NCI-H82 treated with DMSO at 0.1 percent for 48 hours (cell line): Measurements from ENCODE around the gene STARD10.
A peak's percentile ranks its signal among the peaks of the same experiment; 100 is the strongest.
"Not testable (repeated sequence)": the region's sequence is repeated elsewhere in the genome, so short reads cannot be mapped to it uniquely, and the experiment has no call there.

ENCODE experiments used
- DNase-seq: peaks from one replicate; lab custom pipeline; 2025; ENCODE audit not compliant: unreplicated experiment; lab: John Stamatoyannopoulos, UW

The STARD10 gene

DNA sequence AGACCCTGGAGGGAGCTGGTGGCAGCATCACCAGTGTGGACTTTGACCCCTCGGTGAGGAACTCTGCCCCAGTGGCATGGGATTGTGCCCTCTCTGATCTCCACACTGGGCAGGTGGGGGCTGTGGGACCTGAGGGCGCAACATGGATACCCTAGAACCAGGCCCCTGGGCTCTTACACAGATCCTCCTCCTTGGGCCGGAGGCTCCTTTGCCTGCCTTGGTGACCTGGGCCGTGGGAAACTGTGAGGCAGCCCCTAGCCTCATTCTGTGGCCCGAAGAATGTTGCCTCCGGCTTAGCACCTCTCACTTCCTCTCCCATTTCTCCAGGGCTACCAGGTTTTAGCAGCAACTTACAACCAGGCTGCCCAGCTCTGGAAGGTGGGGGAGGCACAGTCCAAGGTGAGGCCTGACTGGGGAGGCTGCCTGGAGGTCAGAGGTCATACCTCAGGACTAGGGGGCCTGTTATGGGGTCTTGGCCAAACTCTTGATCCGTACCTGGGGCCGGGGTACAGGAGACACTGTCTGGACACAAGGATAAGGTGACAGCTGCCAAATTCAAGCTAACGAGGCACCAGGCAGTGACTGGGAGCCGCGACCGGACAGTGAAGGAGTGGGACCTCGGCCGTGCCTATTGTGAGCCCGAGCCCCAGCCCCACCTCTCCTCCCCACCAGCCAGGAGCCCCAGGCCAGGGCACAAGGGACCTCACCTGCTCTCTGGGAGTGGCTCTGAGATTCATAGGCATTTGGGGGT is 32.5 kb upstream of the STARD10 start:
- DNase-seq, result no peak

DNA sequence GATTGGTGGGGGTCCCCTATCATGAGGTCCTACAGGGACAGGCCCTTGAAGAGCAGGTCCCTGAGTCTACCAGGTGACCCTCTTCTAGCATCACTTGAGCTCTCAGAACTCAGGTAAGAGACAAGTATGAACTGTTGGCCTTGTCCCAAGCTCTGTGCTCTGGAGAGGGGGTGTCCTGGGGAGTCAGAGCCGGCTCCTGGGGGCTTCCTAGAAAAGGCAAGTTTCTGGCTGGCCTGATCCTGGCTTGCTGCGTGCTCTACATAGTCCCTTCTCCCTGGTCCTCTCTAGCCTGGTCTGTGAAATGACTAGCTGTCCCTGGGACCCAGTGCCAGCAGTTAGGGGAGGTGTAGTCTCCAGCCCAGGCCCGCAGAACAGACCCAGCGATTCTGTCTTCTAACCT is 31.8 kb upstream of the STARD10 start:
- no peak for DNase-seq

DNA sequence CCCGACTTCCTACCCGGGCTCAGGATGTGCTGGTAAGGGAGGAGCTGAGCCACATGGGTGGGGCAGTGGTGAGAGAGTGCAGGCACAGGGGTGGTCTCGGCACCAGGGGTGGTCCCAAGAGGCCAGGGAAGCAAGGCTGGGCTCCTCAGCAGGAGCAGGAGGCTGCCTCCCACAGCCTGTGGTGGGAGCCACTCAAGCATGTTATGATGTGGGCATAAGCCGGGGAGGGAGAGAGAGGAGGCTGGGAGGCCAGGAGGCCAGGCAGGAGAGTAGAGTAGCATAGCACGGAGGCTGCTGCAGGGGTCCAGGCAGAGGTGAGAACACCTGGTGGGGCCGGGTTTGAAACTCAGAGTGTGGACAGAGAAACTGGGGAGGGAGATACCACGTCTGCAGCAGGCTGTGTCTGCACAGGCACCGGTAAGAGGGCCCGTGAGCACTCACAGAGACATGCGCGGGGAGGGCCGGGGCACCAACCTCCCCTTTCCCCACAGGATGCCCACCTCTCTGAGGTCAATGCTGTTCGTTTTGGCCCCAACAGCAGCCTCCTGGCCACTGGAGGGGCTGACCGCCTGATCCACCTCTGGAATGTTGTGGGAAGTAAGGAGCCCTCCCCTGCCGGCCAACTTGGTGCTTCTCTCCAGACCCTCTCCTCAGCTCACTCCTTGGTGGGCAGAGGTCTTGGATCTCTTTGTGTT is 31.1 kb upstream of the STARD10 start:
- DNase-seq, result no peak

DNA sequence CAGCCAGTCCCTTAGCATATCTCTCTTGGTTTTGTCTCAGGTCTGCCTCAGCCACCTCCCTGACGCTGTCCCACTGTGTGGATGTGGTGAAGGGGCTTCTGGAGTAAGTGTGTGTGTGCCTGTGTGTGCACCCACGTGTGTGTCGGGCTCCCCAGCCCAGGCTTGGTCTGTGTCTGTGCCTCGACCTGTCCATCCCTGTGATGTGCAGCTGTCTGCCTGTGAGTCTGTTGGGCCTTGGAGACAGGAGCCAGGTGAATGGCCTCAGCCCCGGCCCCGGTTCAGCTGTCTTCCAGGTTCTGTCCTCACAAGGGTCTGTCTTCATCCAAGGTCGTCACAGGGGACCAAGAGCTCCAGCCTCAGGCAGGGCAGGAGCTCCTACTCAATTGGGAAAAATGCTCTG is 30.2 kb upstream of the STARD10 start:
- DNase-seq, result no peak

DNA sequence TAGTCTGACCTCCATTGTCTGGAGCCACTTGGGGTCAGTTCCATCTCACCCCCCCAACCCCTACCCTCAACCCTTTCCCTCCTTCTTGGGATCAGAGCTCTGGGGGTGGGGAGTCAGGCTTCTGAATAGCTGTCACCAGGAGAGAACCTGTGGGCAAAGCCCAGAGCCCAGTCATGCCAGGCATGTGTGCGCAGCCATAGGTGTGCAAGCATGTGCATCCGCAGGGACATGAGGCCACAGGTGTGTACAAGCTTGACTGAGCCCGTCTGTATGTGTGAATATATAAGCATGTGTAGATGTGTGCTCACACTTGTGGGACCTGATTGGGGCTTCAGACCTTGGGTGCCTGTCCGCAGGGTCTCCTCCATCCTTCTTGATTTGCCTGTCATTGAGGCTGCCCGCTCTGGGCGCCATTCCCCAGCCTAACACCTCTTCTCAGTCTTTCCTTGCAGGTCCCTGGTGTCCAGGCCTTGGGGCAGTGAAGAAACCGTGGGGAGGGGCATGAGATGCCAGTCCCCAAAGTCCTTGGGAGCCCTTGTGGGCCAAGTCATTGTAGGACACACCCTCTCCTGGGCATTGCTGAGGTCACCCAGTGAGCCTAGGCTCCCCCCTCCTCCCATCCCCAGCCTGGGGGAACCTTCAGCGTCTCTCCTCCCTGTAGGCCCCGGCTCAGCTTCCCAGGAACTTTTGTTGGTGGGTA is 29.4 kb upstream of the STARD10 start:
- no peak for DNase-seq

DNA sequence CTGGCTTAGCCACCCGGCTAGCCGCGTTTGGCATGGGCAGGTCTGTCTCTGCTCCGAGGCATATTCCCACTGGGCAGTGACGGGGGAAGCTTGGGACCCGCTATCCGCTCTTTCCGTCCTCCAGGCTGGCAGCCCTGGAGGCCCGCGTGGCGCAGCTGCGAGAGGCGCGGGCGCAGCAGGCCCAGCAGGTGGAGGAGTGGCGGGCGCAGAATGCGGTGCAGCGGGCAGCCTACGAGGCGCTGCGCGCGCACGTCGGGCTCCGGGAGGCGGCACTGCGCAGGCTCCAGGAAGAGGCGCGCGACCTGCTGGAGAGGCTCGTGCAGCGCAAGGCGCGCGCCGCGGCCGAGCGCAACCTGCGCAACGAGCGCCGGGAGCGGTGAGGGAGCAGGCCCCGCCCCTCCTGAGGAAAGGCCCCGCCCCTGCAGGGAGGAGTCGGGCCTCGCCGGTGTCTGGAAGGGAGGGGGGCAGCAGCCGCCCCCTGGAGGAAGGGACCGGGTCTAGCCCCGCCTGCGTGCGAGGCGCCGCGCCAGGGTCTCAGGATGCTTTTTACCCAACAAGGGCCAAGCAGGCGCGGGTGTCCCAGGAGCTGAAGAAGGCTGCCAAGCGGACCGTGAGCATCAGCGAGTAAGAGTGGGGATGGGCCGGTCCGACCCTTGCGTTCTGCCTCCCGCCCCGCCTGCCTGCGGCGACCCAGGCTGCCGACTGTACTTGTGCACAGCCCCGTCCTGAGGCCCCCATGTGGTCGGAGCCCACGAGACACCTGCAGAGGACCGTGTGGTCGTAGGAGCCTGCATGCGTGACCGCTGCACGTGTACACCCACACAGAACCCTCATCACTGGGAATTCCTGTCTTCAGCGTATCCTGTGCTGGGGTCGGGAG is 28.3 kb upstream of the STARD10 start:
- DNase-seq, result peak; percentile 74

DNA sequence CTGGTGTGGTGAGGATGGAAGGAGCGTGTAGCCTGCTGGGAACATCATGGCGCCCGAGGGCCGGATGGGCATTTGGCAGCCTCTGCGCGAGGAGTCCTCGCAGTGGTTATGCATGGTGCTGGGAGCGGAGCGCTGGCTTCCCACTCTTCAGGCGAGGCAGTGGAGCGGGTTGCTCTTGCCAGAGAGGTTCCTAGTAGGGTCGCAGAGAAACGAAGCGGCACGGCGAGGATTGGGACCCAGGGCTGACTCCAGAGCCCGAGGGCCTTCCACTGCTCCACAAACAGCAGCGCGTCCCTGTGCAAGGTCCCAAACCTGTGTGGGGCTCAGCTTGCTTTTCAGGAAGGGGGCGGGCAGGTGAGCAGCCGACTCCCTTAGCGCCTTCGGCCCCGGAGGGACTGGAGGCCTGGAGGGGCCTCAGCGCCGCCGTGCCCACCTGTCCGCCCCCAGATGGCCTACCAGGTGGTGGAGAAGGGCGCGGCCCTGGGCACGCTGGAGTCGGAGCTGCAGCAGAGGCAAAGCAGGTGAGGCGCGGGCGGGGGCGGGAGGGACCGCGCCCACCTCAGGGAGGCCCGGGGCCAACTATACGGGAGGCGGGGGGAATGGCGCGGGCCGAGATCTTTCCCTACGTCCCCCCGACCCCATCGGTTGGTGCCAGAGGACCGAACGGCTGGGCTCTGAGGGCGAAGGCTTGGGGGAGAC is 27.5 kb upstream of the STARD10 start:
- no peak for DNase-seq

DNA sequence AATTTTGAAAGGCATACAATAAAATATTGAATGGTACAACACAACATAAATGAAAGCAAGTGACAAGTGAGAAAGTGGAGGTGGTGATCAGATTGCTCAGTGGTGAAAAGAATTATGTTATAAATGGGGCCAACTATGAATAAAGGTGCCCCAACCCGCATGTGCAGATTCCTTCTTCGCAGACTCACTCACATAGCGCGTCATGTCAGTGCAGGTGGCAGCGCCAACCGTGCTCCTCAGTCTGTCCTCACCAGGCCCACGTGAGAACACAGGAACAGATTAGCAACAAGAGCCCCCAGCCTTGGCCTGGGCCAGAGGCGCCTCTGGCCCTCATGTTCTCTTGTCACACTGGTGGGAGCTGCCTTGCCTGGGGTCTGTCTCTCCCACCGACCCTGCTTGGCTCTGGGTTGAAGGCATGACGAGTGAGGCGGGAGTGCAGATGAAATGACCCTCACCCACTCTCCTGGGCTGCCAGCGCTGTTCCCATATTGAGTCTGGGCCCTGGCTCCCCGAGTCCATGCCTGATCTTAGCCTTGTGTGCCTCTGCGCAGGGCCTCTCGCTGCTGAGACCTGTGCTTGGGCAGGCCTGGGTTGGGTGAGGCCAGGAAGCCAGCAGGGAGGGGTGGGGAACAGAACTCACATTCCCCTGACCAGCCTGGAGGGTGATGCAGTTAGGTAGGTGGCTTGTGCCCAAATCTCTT is 26.7 kb upstream of the STARD10 start:
- no peak for DNase-seq

DNA sequence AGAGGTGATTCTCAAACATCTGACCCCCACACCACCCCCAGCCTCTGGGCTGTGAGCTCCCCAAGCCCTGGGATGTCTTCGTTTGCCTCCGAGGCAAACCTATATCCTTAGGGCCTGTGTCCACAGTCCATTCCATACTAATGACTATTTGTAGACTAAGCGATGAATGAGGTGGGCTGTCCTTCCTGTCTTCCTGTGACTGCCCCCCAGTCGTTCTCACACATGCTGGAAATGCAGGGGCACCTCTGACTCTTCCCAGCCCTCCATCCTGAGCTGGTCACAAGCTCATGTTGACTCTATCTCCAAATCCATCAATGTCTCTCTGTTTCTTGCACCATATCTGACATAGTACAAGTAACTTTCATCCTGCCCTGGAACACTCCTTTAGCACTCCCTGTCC is 25.1 kb upstream of the STARD10 start:
- DNase-seq, result no peak

DNA sequence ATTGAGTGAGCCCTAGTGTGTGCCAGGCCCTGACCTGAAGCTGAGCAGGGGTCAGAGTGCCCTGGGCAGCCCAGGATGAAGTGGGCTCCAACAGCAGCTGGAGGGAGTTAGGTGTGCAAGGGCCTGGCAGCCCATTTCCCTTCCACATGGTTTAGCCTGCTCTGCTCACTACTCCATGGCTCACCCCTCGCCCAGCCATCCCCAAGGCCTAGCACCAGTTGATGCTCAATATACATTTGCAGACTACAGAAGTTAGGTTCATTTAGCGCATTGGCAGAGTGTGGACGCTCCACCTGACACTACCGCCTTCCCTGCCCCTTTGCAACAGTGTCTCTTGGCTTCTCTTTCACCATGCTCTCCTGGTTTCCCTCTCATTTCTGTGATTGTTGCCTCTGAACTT is 24.1 kb upstream of the STARD10 start:
- DNase-seq, result no peak

DNA sequence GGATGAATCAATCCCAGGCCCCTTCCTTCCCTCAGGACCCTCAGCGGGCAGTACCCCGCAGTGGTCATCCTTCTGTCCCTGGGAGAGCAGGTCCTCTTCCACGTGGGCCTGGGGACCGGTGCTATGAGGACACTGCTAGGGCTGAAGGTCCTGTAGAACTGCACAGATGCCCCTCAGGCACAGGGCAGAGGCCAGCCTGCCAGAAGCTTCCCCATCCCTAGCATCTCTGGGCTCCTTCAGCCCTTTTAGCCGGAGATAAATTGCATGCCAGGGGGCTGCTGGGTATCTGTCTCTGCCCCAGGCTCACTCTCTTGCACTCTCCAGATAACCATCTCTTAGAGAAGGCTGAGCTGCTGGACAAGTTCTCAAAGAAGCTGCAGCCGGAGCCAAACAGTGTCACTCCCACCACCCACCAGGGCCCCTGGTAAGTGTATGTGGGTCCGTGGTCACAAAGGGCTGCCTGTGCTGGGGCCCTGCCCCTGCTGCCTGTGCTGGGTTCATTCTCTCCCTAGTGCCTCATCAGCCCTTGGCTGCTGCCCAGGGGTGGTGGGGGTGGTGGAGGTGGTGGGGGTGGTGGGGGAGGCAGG is 22.6 kb upstream of the STARD10 start:
- DNase-seq, result no peak

DNA sequence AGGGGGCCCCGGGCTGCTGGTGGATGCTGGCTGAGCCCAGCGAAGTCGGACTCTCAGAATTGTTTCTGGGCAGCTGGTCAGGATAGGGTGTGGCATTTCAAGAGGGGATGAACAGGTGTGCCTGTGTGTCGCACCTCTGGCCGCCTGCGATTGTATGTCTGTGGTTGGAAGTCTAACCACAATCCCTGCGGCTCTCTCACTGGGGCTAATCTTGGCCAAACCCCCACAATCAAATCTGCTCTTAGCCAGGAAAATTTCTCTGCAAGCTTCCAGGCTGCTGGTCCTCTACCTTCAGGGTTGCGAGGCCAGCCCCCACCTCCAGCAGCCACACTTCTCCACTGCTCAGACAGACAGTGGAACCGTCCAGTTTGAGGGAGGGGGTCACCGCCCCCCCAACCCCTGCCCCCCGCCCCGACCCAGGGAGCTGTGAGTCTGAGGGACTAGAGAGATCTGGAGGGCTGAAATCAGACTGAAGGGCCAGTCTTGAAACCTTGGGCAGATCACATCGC is 21.3 kb upstream of the STARD10 start:
- no peak for DNase-seq

DNA sequence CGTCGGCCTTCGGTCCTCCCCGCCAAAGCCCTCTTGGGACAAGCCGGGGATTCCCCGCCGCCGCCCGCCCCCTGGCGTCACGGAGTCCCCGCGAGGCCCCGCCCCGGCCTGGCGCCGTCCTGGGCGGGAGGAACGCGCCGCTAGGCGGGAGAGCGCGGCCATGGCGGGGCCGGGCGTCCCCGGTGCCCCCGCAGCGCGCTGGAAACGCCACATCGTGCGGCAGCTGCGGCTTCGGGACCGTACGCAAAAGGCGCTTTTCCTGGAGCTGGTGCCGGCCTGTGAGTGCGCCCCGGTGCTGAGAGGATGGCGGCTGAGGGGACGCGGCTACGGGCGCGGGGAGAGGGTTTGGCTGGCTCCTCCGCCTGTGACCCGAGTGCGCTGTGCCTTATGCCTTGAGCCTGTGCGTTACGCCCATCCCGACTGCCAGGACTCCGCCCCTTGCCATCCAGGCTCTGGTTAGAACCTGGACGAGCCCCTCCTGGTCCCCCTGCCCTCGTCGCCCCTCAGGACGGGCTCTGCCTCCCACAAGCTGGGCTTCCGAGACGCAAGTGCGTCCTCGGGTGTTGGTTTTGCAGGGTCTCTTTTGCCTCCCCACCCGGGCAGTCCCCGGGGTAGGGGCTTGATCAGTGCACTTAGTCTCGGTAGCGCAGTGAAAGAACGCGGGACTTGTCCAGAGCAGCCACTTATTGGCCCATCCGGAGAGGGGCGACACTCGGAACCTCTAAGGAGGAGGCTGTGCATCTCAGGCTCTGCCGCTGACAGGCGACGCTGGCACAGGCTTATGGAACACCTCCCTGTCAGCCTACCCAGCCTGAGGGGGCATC is 20.7 kb upstream of the STARD10 start, which contains the start of gene ATG16L2:
Gene ATG16L2, plus strand, starts transcription at position 126 of the 824 bp plus-strand sequence. Its CDS starts 35 bp downstream, at position 161.
- peak; percentile 37 for DNase-seq

DNA sequence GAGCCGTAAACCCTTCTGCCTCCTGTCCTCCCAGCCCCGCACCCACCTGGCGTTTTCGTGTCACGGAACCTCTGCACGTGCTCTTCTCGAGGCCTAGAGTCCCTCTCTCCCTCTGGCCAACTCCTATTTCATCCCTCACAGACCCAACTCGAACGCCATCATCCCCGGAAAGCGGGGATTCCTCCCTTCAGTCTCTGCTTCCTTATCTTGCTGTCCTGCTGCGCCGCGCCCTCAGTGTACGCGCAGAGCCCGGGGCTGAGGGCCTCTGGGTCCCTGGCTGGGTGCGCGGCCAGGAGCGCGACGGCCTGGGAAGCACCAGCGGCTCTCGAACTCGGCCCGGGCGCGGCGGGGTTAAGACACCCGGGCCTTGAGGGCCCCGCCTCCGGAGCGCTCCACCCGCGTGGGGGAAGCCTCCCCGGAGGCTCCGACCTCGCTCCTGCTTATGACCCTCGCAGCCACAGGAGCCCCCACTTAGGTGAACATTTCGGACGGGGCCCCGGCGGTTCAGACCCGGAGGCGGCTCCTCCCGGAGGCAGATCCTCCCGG is 20.0 kb upstream of the STARD10 start:
- peak; percentile 31 for DNase-seq

DNA sequence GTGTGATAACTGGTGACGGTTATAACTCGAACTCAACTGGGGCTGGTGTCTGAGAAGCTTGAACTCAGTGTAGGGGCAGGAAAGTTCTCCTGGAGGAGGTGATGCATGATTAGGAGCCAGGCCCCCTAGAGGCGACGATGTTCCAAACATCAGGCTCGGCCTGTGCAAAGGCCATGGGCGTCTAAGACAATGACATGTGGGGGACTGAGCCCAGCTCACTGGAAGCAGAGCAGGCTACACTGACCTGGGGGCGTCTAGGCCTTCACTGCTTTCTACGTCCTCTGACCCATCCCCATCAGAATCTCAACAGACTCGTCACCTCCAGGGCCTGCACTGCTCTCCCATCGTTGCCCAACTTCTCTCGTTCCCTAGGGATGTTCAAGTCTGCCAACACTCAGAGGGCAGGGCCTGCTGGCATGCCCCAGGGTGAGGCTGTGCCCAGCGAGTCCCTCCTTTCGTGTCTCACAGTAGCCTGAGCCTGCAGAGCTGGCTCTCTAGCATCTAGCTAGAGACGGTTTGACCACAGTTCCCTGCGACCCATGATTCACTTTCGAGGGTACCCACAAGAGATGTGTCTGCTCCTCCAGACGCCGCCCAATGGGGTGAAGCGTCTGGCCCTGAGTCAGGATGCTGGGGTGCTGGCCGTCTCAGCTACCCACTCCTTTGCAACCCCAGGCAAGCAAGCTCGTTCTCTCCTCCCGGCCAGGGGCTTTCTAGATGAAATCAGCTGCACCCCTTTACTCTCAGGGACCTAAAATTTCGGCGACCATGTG is 19.3 kb upstream of the STARD10 start:
- DNase-seq, result peak; percentile 28

DNA sequence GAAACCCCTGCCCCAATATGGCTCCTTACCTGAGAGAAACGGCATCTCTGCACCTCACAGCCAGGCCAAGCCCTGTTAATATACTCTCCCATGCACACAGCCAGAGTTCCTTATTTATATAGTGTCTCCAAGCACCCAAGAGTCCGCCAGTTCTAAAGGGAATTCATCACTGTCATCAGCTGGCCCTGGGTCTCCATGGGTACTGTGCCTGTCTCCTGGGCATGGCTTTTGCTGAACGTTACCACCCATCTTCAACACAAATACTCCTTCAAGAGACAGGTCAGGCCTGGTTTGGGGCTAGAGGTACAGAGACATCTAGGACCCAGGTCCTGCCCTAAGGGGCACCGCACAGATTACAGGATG is 18.7 kb upstream of the STARD10 start:
- no peak for DNase-seq

DNA sequence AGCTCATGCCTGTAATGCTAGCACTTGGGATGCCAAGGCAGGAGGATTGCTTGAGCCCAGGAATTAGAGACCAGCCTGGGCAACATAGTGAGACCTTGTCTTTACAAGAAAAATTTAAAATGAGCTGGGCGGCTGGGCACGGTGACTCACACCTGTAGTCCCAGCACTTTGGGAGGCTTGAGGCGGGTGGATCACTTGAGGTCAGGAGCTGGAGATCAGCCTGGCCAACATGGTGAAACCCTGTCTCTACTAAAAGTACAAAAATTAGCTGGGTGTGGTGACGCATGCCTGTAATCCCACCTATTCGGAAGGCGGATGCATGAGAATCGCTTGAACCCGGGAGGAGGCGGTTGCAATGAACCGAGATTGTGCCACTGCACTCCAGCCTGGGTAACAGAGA is 17.8 kb upstream of the STARD10 start:
- not testable (repeated sequence) for DNase-seq
